Glutamatergic neuron (in vitro differentiated cells): ENCODE data around the gene MT1B. TPM values are rescaled to one million over a fixed set of nuclear protein-coding genes. Genes with fewer than 3 reads are reported as not detected.

Experiments used
- DNase-seq: peaks from one replicate; pipeline ENCODE4 v3.0.0; 2022
- H3K27ac Mint-ChIP-seq: one replicate; pipeline ENCODE4 v1.8.0; 2020; ENCODE audit warnings: mild to moderate bottlenecking, mixed read lengths, inconsistent platforms; ENCODE audit not compliant: unreplicated experiment
- H3K27me3 Mint-ChIP-seq: one replicate; pipeline ENCODE4 v1.8.0; 2020; ENCODE audit warnings: mild to moderate bottlenecking, moderate library complexity, mixed read lengths, inconsistent platforms; ENCODE audit not compliant: unreplicated experiment
- H3K36me3 Mint-ChIP-seq: one replicate; pipeline ENCODE4 v1.8.0; 2020; ENCODE audit warnings: mild to moderate bottlenecking, mixed read lengths, inconsistent platforms; ENCODE audit not compliant: unreplicated experiment
- H3K4me1 Mint-ChIP-seq: one replicate; pipeline ENCODE4 v1.8.0; 2020; ENCODE audit warnings: mild to moderate bottlenecking, low read depth, mixed read lengths, inconsistent platforms; ENCODE audit not compliant: unreplicated experiment
- H3K4me3 Mint-ChIP-seq: one replicate; pipeline ENCODE4 v1.8.0; 2020; ENCODE audit warnings: mild to moderate bottlenecking, mixed read lengths, inconsistent platforms; ENCODE audit not compliant: unreplicated experiment
- H3K9me3 Mint-ChIP-seq: one replicate; pipeline ENCODE4 v1.8.0; 2020; ENCODE audit warnings: mild to moderate bottlenecking, moderate library complexity, mixed read lengths, inconsistent platforms; ENCODE audit not compliant: unreplicated experiment
- total RNA-seq: library from RNA; stranded (reverse); fragmentation: NEBNext Ultra II Directional; extraction: Animal tissue kit (Norgen Biotek cat#: 25700); gene quantifications from one replicate; pipeline ENCODE4 v1.2.1, GENCODE V29; 2021; ENCODE audit not compliant: unreplicated experiment
- TF ChIP-seq, protein P1 (sequence below): fragments of 200-600 bp; sonication (generic); IDR thresholded peaks from one replicate; pipeline ENCODE4 v1.5.0; 2021; ENCODE audit not compliant: partially characterized antibody, unreplicated experiment

The MT1B gene
- total RNA-seq, 1 donor from 2014 or later = not detected

DNA sequence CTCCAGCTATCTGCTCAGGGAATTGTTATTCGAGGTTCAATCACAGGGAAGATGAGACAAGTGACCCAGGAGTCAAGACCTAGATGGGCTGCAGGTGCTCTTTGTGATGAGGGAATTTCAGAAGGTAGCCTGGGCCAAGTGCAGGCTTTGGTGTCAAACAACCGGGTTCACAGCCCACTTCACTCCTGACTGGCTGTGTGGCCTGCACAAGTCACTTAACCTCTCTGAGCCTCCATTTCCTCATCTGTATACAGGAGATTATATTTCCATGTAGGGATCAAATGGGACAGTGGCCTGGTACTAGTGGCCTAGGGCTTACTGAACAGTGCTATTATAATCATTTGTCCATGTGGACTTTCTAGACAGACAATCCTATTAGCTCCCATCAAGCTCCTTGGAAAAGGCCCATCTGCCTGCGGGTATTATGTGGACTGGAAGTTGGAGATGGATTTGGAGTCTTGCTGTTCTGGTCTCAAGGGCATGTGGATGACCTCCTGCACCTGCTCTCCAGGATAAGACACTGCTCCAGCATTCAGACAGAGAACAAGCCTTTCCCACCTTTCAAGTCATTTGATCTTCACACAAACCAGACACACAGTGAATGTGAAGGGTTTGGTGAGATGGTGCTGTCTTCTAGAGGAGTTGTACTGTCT, 27.5 kb downstream of the MT1B start:
- no peak overlapping the region for H3K4me3 Mint-ChIP-seq
- TF ChIP-seq, protein P1, sequence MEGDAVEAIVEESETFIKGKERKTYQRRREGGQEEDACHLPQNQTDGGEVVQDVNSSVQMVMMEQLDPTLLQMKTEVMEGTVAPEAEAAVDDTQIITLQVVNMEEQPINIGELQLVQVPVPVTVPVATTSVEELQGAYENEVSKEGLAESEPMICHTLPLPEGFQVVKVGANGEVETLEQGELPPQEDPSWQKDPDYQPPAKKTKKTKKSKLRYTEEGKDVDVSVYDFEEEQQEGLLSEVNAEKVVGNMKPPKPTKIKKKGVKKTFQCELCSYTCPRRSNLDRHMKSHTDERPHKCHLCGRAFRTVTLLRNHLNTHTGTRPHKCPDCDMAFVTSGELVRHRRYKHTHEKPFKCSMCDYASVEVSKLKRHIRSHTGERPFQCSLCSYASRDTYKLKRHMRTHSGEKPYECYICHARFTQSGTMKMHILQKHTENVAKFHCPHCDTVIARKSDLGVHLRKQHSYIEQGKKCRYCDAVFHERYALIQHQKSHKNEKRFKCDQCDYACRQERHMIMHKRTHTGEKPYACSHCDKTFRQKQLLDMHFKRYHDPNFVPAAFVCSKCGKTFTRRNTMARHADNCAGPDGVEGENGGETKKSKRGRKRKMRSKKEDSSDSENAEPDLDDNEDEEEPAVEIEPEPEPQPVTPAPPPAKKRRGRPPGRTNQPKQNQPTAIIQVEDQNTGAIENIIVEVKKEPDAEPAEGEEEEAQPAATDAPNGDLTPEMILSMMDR = no peak
- no peak overlapping the region for H3K27ac Mint-ChIP-seq
- H3K27me3 Mint-ChIP-seq = peaks cover 18% of the 10 kb centered on the region
- peaks cover 11% of the 10 kb centered on the region for H3K4me1 Mint-ChIP-seq
- no peaks in the 10 kb centered on the region for H3K36me3 Mint-ChIP-seq
- peaks cover 1% of the 10 kb centered on the region for H3K9me3 Mint-ChIP-seq
- DNase-seq = no peak

DNA sequence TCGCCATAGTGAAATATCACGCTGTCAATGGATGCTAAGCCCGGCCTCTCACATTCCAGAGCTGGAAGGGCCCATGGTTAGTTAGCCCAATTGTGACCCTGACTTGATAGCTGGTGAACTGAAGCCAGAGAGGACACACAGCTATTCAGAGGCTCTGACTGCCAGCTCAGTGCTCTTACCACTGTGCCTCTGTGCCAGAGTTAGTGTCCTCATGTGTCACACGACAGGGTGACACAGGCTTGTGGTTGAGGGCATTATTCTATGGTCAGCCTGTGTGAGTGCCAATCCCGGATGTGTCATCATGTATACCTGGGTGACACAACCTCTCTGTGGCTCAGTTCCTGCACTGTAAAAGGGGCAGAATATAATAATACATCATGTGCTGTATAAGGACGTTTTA, 28.1 kb downstream of the MT1B start:
- Mint-ChIP-seq H3K4me3 (no peak overlapping the region), H3K9me3 (peaks cover 1% of the 10 kb centered on the region), H3K4me1 (peaks cover 10% of the 10 kb centered on the region), H3K27me3 (peaks cover 13% of the 10 kb centered on the region), H3K27ac (no peak overlapping the region), H3K36me3 (no peaks in the 10 kb centered on the region)
- no peak for DNase-seq
- TF ChIP-seq, protein P1 = no peak

DNA sequence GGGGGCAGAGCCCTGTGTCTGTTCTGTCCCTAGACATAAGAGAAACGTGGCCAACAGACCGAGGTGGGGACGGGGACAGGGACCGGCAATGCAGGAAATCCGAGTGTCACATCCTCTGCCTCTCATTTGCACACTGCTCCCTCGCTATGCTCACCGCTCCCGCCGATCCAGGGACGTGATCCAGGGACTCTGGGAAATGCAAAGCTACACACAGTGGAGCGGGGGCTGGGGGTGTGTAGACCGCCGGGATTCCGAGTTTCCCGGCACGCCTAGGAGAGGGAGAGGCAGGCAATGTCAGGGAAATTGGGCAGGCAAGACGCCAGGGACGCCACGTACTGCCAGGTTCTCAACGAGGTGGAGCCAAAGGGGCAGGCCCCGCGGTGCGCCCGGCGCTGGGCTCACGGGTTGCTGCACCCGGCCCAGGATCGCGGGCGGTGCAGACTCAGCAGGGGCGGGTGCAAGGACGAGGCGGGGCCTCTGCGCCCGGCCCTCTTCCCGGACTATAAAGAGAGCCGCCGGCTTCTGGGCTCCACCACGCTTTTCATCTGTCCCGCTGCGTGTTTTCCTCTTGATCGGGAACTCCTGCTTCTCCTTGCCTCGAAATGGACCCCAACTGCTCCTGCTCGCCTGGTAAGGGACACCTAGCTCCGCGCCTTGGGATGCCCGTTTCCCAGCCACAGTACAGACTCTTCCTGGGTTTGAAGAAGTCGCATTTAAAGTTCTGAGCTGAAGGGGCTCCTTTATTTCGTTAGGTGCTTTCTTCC, 30.4 kb downstream of the MT1B start, which contains the start of gene MT1X:
MT1X (plus strand) TSS at position 532 of the 764 bp plus-strand sequence; CDS start at position 603, 71 bp downstream.
- TF ChIP-seq, protein P1 = no peak
- peaks cover 1% of the 10 kb centered on the region for H3K9me3 Mint-ChIP-seq
- peak within 1 kb of the TSS; percentile 81 for H3K27ac Mint-ChIP-seq
- H3K36me3 Mint-ChIP-seq = peaks cover 5% of the 10 kb centered on the region
- H3K4me3 Mint-ChIP-seq = peak within 1 kb of the TSS; percentile 92
- peaks cover 7% of the 10 kb centered on the region for H3K4me1 Mint-ChIP-seq
- peaks cover 1% of the 10 kb centered on the region for H3K27me3 Mint-ChIP-seq
- DNase-seq = peak; percentile 83

DNA sequence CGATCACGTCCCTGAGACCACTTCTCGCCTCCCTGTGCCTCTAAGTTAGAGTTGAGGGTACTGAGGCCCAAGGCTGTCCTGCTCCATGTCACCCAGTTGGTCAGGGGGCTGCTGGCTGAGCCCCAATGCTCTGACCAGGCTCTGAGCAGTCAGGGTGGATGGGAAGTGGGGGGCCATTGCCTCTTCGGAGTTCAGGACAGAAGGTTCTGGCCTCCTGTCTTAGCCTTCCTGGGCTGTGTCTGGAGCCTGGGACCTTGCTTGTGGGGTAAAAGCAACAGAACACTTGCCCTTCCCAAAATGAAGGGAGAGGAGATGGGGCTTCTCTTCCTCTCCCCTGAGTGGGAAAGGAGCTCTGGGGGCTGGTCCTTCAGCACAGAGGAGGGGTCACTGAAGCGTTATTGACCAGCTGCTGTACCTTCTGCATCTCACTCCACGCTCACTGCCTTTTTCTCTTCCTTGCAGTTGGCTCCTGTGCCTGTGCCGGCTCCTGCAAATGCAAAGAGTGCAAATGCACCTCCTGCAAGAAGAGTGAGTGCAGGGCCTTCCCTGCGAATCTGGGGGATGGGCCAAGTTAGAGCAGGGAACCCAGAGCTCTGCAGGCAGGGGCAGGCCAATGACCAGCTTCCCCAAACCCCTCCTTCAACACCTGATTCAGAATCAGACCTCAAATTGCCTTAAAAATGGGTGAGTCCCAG, 31.2 kb downstream of the MT1B start:
- H3K27ac Mint-ChIP-seq = no peak overlapping the region
- no peak for DNase-seq
- no peaks in the 10 kb centered on the region for H3K27me3 Mint-ChIP-seq

More for the DNA sequence above, 31.2 kb downstream of the MT1B start:
- Mint-ChIP-seq H3K4me1 (peaks cover 7% of the 10 kb centered on the region), H3K36me3 (peaks cover 10% of the 10 kb centered on the region), H3K4me3 (peak overlapping the region; percentile 90), H3K9me3 (peaks cover 1% of the 10 kb centered on the region)
- TF ChIP-seq, protein P1 = no peak
